T-helper 2 cell (primary cell): Measurements from ENCODE around the gene GPR179.
"Not testable (repeated sequence)": the region's sequence is repeated elsewhere in the genome, so short reads cannot be mapped to it uniquely, and the experiment has no call there.

ENCODE experiments used
- DNase-seq, 5 experiments: peaks; one replicate each; pipeline versions ENCODE4 v3.0.0 to v3.0.0-alpha.2; 2012 to 2022

Gene GPR179

DNA sequence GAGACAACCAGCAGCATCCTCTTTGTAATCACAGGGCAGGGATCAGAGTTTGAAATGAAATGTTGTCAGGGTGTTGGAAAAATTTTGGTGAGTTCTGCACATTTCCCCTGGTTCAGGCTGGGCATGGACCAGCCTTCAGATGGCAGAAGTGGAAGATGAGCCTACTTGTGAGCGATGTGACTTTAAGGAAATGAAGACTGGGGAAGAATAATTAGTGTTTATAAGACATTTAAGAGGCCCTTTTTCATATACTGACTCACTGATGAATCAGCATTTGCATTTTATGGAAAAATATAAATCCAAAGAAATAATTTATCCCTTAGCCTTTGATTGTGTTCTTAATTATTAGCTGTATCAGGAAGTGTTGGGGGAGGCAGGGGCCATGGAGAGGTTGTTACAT is 20.9 kb downstream of the GPR179 start:
- DNase-seq, result no peak

DNA sequence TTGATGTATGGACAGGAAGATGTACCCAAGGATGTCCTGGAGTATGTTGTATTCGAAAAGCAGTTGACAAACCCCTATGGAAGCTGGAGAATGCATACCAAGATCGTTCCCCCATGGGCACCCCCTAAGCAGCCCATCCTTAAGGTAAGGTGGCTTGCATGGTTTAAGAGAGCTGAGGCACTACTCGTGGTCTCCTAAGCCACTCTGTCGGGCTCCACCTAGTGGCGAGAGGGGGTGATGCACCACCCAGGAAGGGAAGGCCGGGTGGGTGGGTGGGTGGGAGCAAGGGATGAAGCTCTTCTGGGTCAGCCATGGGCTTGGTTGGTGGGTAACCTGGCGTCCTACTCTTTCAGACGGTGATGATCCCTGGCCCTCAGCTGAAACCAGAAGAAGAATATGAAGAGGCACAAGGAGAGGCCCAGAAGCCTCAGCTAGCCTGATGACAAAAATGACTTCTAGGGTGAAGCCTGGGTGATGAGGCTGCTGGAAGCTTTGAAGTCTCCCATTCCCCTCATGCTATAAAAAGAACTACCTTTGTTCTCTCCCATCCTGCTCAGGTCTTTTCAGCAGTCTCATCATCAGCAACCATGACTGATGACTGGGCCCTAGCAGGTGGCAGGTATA is 21.5 kb downstream of the GPR179 start:
- peak; percentile 16 to 68 (median 58) for DNase-seq

DNA sequence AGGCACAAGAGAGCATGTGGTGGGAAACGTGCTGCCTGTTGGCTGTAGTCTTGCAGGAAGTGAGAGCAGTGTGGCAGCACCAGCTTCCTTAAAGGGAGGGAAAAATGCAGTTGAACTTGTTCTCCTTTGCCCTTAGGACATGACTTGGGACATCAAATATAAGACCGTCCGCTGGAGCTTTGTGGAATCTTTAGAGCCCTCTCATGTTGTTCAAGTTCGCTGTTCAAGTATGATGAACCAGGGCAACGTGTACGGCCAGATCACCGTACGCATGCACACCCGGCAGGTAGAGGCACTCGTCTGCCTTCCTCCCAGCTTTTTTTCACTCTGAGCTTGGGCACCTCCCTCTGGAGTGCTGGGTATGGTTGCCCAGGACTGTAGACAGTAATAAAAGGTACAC is 23.3 kb downstream of the GPR179 start:
- DNase-seq, result no peak

DNA sequence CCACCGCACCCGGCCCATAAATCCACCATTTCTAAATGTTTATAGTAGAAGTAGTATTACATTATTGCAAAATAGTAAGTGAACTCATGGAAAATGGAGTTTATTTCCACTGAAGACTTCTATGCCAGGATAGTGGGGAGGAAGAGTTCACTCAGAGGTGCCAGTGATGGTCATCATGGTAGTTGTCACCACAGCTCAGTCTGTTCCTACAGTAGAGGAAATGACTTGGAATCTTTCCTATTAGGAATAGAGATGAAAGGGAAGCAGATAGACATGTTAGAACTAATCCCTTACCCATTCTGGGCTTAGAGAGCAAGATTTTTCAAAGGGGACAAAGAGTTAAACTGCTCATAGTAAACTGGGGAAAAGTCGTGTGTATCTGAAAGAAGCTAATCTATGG is 26.7 kb downstream of the GPR179 start:
- no peak for DNase-seq

DNA sequence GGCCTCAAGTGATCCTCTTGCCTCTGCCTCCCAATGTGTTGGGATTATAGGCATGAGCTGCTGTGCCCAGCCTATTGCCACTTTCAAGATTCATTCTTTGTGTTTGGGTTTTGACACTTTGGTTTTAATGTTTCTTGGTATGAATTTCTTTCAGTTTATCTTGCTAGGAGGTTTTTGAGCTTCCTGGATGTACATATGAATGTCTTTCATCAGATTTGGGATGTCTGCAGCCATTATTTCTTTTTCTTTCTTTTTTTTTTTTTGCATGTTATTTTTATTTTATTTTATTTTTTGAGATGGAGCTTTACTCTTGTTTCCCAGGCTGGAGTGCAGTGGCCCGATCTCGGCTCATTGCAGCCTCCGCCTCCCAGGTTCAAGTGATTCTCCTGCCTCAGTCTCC is 28.3 kb downstream of the GPR179 start:
- DNase-seq, result peak in 1 of 5 experiments; percentile 34

DNA sequence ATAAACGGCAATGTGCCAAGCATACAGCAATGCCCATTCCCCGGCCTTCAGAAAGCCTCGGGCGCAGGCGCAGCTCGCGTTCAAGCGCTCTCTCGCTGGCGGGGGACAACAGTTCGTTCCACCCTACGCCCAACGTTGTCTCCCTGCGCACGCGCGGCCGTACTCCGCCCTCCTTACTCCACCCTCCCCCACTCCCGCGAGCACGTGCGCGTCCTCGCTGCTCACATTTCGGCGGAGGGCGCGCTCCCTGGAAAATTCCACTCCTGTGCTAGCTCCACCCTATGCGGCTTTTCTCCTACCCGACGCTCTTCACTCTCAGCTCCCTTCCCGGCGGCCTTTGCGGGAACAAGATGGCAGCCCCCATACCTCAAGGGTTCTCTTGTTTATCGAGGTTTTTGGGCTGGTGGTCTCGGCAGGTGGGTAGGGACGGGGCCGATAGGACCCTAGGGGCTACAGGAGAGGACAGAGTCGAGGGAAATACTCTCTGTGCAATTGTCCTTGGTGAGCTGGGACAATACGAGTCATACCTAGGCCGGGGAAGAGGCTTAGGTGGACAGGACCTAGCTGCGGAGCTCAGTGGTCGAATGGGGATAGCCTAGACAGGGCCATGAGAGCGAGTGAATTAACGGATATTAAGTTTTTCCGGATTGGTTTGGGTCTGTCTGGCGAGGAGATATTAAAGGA is 46.8 kb downstream of the GPR179 start, which contains the start of gene MRPL45:
TSS of gene MRPL45 (plus strand) at position 335 of the 684 bp plus-strand sequence. CDS start at position 351, 16 bp downstream.
- peak; percentile 89 to 98 (median 95) for DNase-seq

DNA sequence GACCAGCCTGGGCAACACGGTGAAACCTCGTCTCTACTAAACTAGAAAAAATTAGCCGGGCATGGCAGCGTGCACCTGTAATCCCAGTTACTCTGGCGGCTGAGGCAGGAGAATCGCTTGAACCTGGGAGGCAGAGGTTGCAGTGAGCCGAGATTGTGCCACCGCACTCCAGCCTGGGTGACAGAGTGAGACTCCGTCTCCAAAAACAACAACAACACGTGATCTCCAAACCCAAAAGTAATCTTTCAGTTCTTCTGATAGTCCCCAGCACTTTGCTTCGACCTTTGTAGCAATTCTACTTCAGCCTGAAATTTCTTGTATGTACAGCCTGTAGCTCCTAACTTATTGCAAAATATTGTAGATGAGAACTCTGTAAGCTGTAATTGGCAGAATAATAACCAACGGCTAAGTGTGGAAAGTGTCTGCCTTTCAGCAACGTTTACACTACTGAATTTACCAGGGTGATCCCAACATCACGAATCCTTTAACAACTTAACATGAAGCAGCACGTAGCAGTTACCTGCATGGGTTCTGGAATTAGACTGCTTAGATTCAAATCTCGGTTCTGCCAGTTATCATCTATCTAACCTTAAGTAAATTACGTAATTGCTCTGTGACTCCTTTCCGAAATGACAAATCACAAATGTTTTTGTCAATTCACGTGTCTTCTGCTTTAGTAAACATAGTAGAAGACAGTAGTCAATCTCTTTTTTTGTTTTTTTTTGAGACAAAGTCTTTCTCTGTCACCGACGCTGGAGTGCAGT is 48.0 kb downstream of the GPR179 start:
- peak in 1 of 5 experiments; percentile 17 for DNase-seq

DNA sequence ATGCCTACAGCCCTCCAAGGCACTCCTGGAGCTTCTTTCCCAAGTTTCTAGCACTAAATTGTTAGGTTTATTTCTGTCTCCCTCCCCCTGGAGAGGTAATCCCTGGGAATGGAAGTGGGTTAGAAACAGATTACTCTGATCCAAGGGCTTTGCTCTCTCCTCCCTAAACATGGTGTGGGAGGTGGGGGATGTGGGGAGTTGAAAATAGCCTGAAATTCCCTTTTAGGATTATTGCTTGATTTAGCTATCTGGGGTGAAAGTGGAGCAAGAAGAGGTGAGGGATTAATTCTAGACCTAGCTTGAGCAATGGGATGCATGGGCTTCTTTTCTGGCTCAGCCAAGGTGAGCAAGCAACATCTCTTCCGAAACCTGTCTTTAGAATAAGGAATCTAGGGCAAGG is 54.0 kb downstream of the GPR179 start:
- DNase-seq, result not testable (repeated sequence)

DNA sequence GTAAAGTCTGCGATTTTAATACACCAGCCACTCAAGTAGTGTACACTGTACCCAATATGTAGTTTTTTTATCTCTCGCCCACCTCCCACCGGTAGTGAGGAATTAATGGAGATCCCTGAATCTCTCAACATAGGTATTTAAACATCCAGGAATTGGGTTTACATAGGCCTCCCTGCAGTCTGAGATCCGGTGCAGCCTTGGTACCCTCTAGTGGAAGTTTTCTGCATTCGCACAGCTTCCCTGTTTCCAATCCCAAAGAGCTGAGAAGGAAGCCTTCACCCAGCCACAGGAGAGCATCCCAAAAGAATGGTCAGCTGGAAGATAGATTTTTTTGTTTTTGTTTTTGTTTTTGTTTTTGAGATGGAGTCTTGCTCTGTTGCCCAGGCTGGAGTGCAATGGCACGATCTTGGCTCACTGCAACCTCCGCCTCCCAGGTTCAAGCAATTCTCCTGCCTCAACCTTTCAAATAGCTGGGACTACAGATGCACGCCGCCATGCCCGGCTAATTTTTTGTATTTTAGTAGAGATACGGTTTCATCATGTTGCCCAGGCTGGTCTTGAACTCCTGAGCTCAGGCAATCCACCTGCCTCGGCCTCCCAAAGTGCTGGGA is 55.4 kb downstream of the GPR179 start:
- not testable (repeated sequence) for DNase-seq

DNA sequence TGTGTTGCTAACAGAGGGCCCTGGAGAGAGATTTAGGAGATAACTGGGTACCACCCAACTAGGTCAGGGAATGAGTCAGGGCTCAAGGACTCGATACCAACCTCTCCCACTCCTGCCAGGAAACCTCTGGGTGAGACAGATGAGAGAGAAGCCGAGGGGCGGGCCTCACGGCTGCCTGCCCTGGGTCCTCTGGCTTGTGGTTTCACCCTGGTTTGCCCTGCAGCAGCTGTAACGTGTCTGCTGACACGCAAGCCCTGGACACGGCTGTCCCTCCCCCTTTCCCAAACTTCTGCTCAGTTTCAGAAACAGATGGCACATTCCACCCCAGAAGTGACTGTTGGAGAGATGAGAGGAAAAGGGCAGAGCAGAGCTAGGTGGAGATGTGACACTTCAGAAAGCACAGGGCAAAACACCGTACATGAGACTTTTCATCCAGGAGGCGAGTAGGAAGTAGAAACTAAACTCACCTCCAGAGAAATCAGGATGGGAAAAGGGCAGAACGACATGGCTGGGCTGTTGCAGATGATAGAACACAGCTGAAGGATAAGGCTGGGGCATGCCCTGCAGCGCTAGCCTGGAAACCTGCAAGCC is 57.2 kb downstream of the GPR179 start:
- peak in 1 of 5 experiments; percentile 45 for DNase-seq

DNA sequence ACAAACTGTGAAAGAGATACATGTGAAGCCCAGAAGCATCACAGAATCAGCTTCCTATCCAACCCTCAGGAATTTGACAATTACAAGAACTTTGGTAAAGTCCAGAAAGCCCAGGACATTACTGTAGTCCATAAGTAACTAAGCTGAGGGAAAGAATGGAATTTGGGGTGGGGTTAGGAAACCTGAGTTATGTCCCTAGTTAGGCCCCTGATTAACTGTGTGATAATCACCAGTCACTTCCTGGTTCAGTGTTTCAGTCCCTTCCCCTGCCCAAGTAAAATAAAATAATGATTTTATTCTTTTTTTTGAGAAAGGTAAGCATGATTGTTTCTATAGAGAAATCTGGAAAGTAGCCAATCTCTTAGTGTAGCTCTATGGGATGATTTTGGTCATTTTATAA is 57.8 kb downstream of the GPR179 start:
- DNase-seq, result peak in 1 of 5 experiments; percentile 4
